K562 (cell line): ENCODE results near the gene TMEM203. TPM values are rescaled to one million over a fixed set of nuclear protein-coding genes. Genes with fewer than 3 reads are reported as not detected.

ENCODE experiments used
- ATF7 ChIP-seq: fragments of 450-650 bp; IDR thresholded peaks from 2 replicates; pipeline ENCODE4 v1.7.1; 2014; ENCODE audit warnings: mild to moderate bottlenecking, moderate library complexity
- DMBX1 ChIP-seq: fragments of 250-450 bp; sonication (Bioruptor Pico); IDR thresholded peaks from 2 replicates; pipeline ENCODE4 v1.8.0; 2022; ENCODE audit warnings: inconsistent platforms, mild to moderate bottlenecking, moderate library complexity, borderline replicate concordance
- ELF1 ChIP-seq: fragments of 200-800 bp; sonication (Bioruptor generic); IDR thresholded peaks from 2 replicates; pipeline ENCODE4 v1.6.1; 2016; ENCODE audit warnings: missing genetic modification characterization, missing compliant biosample characterization
- EP400 ChIP-seq: fragments of 450-650 bp; IDR thresholded peaks from 2 replicates; pipeline ENCODE4 v1.6.1; 2017; ENCODE audit warnings: antibody characterized with exemption, mild to moderate bottlenecking, moderate library complexity
- KDM4B ChIP-seq, 2 experiments: fragments of 450-650 bp in 1 of 2; sonication (generic) in 1 of 2; IDR thresholded peaks; 2 replicates each; pipeline ENCODE4 v1.6.1; 2016 to 2017; ENCODE audit warnings: borderline replicate concordance in 2 of 2, antibody characterized with exemption in 1 of 2, low read depth in 1 of 2, mild to moderate bottlenecking in 1 of 2
- KHSRP ChIP-seq: fragments of 450-650 bp; IDR thresholded peaks from 2 replicates; pipeline ENCODE4 v1.6.1; 2017
- MXI1 ChIP-seq: IDR thresholded peaks from 2 replicates; pipeline ENCODE4 v1.6.1; 2011; ENCODE audit warnings: low read depth, mild to moderate bottlenecking, improper control_type of control experiment, low read length
- NR2C1 ChIP-seq, 2 experiments: fragments of 450-650 bp; IDR thresholded peaks; 2 replicates each; pipeline ENCODE4 v1.6.1; 2017; ENCODE audit warnings: mild to moderate bottlenecking in 2 of 2, antibody characterized with exemption in 1 of 2, inconsistent platforms in 1 of 2, missing compliant biosample characterization in 1 of 2, missing genetic modification characterization in 1 of 2
- NR2C2 ChIP-seq, 2 experiments: fragments of 200-800 bp in 1 of 2; sonication (Bioruptor generic) in 1 of 2; sonication (generic) in 1 of 2; formaldehyde crosslinking in 1 of 2; IDR thresholded peaks; 2 replicates each; pipeline versions ENCODE4 v1.6.1 to v1.8.0; 2016 to 2022; ENCODE audit warnings: mild to moderate bottlenecking in 1 of 2, missing compliant biosample characterization in 1 of 2, missing genetic modification characterization in 1 of 2, missing genetic modification reagents in 1 of 2
- POLR2AphosphoS5 ChIP-seq: IDR thresholded peaks from 2 replicates; pipeline ENCODE4 v1.6.1; 2011; ENCODE audit warnings: mild to moderate bottlenecking, low read depth, low read length, moderate library complexity; ENCODE audit not compliant: control insufficient read depth, insufficient read depth
- RB1 ChIP-seq: fragments of 450-650 bp; IDR thresholded peaks from 2 replicates; pipeline ENCODE4 v1.6.1; 2017; ENCODE audit warnings: low read depth, mild to moderate bottlenecking
- STAT5A ChIP-seq: IDR thresholded peaks from 2 replicates; pipeline ENCODE4 v1.6.1; 2012; ENCODE audit warnings: low read length, inconsistent platforms, borderline replicate concordance
- ZNF12 ChIP-seq: sonication (generic); formaldehyde crosslinking; IDR thresholded peaks from 2 replicates; pipeline ENCODE4 v1.4.0; 2020; ENCODE audit warnings: mild to moderate bottlenecking, missing genetic modification reagents
- ZNF586 ChIP-seq: fragments of 450-650 bp; formaldehyde crosslinking; conservative IDR thresholded peaks from 2 replicates; pipeline ENCODE4 v1.4.0; 2020; ENCODE audit warnings: mild to moderate bottlenecking, moderate library complexity
- polyA plus RNA-seq, 8 experiments: library from polyadenylated mRNA; depleted of rRNA in 4 of 8; stranded (reverse) in 5 of 8; unstranded in 3 of 8; fragments of >200 nt; fragmentation: Nextera tagmentation in 2 of 8; fragmentation: Illumina TruSeq in 1 of 8; extraction: Ambion mirVana in 2 of 8; extraction: Trizol in 1 of 8; gene quantifications; 2 replicates each; pipeline versions ENCODE4 v1.2.1 to v1.2.3, GENCODE V29; 2011 to 2014; ENCODE audit warnings: inconsistent platforms in 1 of 8, missing spikeins in 1 of 8
- total RNA-seq, 7 experiments: library from RNA; depleted of rRNA in 6 of 7; stranded (reverse); fragments of >200 nt in 6 of 7; fragmentation: Illumina TruSeq in 2 of 7; extraction: Trizol in 2 of 7; gene quantifications; 2 replicates each; pipeline versions ENCODE4 v1.2.1 to v1.2.3, GENCODE V29; 2011 to 2021; ENCODE audit warnings: low replicate concordance in 1 of 7
- TF ChIP-seq, protein P1 (sequence below), 2 experiments: fragments of 250-450 bp in 1 of 2; fragments of 450-650 bp in 1 of 2; sonication (Bioruptor Pico) in 1 of 2; IDR thresholded peaks; 2 replicates each; pipeline versions ENCODE4 v1.6.1 to v1.8.0; 2016 to 2021; ENCODE audit warnings: mild to moderate bottlenecking in 2 of 2, moderate library complexity in 2 of 2, missing compliant biosample characterization in 1 of 2, missing genetic modification characterization in 1 of 2
- TF ChIP-seq, protein P2 (sequence below): fragments of 250-450 bp; sonication (Bioruptor Pico); IDR thresholded peaks from 2 replicates; pipeline ENCODE4 v1.4.0; 2020
- TF ChIP-seq, protein P3 (sequence below), 2 experiments: fragments of 150-350 bp in 1 of 2; IDR thresholded peaks; 2 replicates each; pipeline ENCODE4 v1.6.1; 2012 to 2016; ENCODE audit warnings: low read depth in 2 of 2, low read length in 2 of 2, mild to moderate bottlenecking in 1 of 2, moderate library complexity in 1 of 2
- TF ChIP-seq, protein P4 (sequence below): sonication (generic); formaldehyde crosslinking; IDR thresholded peaks from 2 replicates; pipeline ENCODE4 v1.8.0; 2022; ENCODE audit warnings: missing genetic modification reagents, mild to moderate bottlenecking, moderate library complexity, borderline replicate concordance

The TMEM203 gene
- total and polyA plus RNA-seq, 9 of the 15 experiments (the other 6 are each of a cell fraction or from before 2014, with no cell fraction given): 8.8 to 59.5 (median 37.6) TPM

DNA sequence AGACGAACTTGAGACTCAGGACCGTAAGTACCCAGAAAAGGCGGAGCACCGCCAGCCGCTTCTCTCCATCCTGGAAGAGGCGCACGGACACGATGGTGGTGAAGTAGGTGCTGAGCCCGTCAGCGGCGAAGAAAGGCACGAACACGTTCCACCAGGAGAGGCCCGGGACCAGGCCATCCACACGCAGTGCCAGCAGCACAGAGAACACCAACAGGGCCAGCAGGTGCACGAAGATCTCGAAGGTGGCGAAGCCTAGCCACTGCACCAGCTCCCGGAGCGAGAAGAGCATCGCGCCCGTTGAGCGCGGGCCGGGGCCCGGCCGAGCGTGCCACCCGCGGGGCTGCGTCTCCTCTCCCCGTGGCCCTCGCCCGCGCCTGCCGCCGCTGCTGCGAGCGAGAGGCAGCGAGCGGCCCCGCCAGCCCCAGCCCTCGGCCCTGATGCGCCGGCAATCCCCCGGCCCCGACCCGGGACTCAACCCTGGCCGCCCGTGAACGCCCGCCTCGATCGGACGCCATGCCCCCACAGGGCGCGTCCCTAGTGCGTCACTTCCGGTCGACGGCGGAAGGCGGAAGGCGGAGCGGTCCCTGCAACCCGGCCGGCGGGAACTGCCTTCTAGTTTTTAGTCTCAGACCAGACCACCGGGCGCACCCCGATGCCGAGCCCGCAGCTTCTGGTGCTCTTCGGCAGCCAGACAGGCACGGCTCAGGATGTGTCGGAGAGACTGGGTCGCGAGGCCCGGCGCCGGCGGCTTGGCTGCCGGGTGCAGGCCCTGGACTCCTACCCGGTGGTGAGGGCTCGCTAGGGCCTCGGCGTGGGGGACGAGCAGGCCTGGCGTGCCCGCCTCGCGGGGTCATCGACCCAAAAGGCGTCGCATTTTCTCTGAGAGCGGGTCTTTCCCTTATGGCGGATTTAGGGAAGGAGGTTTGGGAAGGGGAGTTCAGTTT, at the start of gene TMEM203, which contains the start of gene NDOR1 (continued):
- TF ChIP-seq, protein P1, sequence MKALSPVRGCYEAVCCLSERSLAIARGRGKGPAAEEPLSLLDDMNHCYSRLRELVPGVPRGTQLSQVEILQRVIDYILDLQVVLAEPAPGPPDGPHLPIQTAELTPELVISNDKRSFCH (CRISPR knock-in tag; IDR thresholded peaks at IDR 0.05): no peak
- TF ChIP-seq, protein P1 (tag; IDR thresholded peaks at IDR 0.05): 0 out of 2 replicates have a peak, but pooled peaks have one; percentile 19
- no peak for TF ChIP-seq DMBX1 (CRISPR knock-in tag)
- peak; percentile 89 for TF ChIP-seq EP400
- TF ChIP-seq, protein P2, sequence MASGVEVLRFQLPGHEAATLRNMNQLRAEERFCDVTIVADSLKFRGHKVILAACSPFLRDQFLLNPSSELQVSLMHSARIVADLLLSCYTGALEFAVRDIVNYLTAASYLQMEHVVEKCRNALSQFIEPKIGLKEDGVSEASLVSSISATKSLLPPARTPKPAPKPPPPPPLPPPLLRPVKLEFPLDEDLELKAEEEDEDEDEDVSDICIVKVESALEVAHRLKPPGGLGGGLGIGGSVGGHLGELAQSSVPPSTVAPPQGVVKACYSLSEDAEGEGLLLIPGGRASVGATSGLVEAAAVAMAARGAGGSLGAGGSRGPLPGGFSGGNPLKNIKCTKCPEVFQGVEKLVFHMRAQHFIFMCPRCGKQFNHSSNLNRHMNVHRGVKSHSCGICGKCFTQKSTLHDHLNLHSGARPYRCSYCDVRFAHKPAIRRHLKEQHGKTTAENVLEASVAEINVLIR (CRISPR knock-in tag): peak; percentile 98
- TF ChIP-seq MXI1: peak; percentile 22; the same call in 1 of the 2 replicates
- TF ChIP-seq RB1: peak; percentile 96
- TF ChIP-seq, protein P3, sequence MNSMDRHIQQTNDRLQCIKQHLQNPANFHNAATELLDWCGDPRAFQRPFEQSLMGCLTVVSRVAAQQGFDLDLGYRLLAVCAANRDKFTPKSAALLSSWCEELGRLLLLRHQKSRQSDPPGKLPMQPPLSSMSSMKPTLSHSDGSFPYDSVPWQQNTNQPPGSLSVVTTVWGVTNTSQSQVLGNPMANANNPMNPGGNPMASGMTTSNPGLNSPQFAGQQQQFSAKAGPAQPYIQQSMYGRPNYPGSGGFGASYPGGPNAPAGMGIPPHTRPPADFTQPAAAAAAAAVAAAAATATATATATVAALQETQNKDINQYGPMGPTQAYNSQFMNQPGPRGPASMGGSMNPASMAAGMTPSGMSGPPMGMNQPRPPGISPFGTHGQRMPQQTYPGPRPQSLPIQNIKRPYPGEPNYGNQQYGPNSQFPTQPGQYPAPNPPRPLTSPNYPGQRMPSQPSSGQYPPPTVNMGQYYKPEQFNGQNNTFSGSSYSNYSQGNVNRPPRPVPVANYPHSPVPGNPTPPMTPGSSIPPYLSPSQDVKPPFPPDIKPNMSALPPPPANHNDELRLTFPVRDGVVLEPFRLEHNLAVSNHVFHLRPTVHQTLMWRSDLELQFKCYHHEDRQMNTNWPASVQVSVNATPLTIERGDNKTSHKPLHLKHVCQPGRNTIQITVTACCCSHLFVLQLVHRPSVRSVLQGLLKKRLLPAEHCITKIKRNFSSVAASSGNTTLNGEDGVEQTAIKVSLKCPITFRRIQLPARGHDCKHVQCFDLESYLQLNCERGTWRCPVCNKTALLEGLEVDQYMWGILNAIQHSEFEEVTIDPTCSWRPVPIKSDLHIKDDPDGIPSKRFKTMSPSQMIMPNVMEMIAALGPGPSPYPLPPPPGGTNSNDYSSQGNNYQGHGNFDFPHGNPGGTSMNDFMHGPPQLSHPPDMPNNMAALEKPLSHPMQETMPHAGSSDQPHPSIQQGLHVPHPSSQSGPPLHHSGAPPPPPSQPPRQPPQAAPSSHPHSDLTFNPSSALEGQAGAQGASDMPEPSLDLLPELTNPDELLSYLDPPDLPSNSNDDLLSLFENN (IDR thresholded peaks at IDR 0.05; ENCODE audit: low read depth in 2 of 2, low read length in 2 of 2): peak in 1 of 2 experiments; percentile 38; a peak in 1 of 4 replicates
- peak; percentile 82 for TF ChIP-seq POLR2AphosphoS5
- no peak for TF ChIP-seq ZNF586 (CRISPR knock-in tag)
- peak; percentile 75 for TF ChIP-seq ATF7
- 0 out of 2 replicates have a peak, but pooled peaks have one; percentile 27 for TF ChIP-seq NR2C2 (CRISPR knock-in tag; IDR thresholded peaks at IDR 0.05)
- TF ChIP-seq NR2C2 (tag; IDR thresholded peaks at IDR 0.05): peak; percentile 73; the same call in 1 of the 2 replicates
- no peak for TF ChIP-seq ZNF12 (CRISPR knock-in tag)
- no peak for TF ChIP-seq STAT5A
- TF ChIP-seq NR2C1 (IDR thresholded peaks at IDR 0.05): no peak
- TF ChIP-seq NR2C1 (tag; IDR thresholded peaks at IDR 0.05): peak; percentile 50
- peak; percentile 96 for TF ChIP-seq ELF1
- TF ChIP-seq KHSRP: 0 out of 2 replicates have a peak, but pooled peaks have one; percentile 56
- TF ChIP-seq, protein P4, sequence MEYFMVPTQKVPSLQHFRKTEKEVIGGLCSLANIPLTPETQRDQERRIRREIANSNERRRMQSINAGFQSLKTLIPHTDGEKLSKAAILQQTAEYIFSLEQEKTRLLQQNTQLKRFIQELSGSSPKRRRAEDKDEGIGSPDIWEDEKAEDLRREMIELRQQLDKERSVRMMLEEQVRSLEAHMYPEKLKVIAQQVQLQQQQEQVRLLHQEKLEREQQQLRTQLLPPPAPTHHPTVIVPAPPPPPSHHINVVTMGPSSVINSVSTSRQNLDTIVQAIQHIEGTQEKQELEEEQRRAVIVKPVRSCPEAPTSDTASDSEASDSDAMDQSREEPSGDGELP (CRISPR knock-in tag): peak; percentile 54; the same call in 1 of the 2 replicates
- peak in 1 of 2 experiments; percentile 90; a peak in 2 of 4 replicates for TF ChIP-seq KDM4B (IDR thresholded peaks at IDR 0.05; ENCODE audit: borderline replicate concordance in 2 of 2, low read depth in 1 of 2)
